ENCODE measurements around the gene HNRNPH2. TPM values are rescaled to one million over a fixed set of nuclear protein-coding genes. Genes with fewer than 3 reads are reported as not detected.

HNRNPH2 gene
- total and polyA plus RNA-seq, 11 donors, result 36.5 to 71.9 (median 56.8) TPM

- intact Hi-C loops (cut with DNase I), result loop anchor here (2.0 to 10.0 kb wide), 7 partner anchors 137 to 387 kb away; partner anchors contain the start of gene ARMCX1 (in 6 of the 10)
- H3K9me3 ChIP-seq, result no peaks in the 10 kb centered on the region
- ATAC-seq (peak in 3 of 4 donors; percentile 29 to 34 (median 34)), DNase-seq (peak in 2 of 5 donors; percentile 16 to 19)
- H3K27ac ChIP-seq, result peak overlapping the region in 10 of 12 donors; percentile 17 to 77 (median 60)
- H3K4me3 ChIP-seq, result no peak overlapping the region
- peaks cover 0 to 27% (median 23%) of the 10 kb centered on the region in 9 donors for H3K36me3 ChIP-seq
- H3K4me1 ChIP-seq, result peaks cover 0 to 43% (median 12%) of the 10 kb centered on the region in 12 donors
- TF ChIP-seq CTCF (IDR thresholded peaks at IDR 0.05), result peak; percentile 49 to 85 (median 69)
- TF ChIP-seq POLR2A (IDR thresholded peaks at IDR 0.05), result no peak
- WGBS, 4 donors, result 34 to 50% (median 38%) methylated on average over 12 of the region's 12 CpGs
- H3K27me3 ChIP-seq, result peaks cover 0 to 29% (median 0%) of the 10 kb centered on the region in 9 donors
These were observed 7.4 kb downstream of the HNRNPH2 start for GRCh38 chrX:101415180-101416145.

- Histone ChIP-seq H3K27ac (no peak overlapping the region), H3K9me3 (no peaks in the 10 kb centered on the region), H3K4me3 (no peak overlapping the region), H3K27me3 (peaks cover 0 to 29% (median 0%) of the 10 kb centered on the region in 9 donors), H3K4me1 (peaks cover 0 to 32% (median 9%) of the 10 kb centered on the region in 12 donors), H3K36me3 (peaks cover 0 to 33% (median 23%) of the 10 kb centered on the region in 9 donors)
- intact Hi-C loops (cut with DNase I), result loop anchor here (5.0 to 10.0 kb wide), 6 partner anchors 136 to 386 kb away; partner anchors contain the start of gene ARMCX1 (in 6 of the 10)
- no peak for TF ChIP-seq CTCF (IDR thresholded peaks at IDR 0.05)
- TF ChIP-seq POLR2A (IDR thresholded peaks at IDR 0.05), result no peak
- WGBS, 4 donors, result 74 to 94% (median 88%) methylated on average over 7 of the region's 7 CpGs
- ATAC-seq (no peak), DNase-seq (no peak)
These were observed 8.7 kb downstream of the HNRNPH2 start for GRCh38 chrX:101416691-101417090.

- no peak for DNase-seq
- H3K9me3 ChIP-seq, result no peaks in the 10 kb centered on the region
- intact Hi-C loops (cut with DNase I), result loop anchor here (5.0 to 10.0 kb wide), 6 partner anchors 135 to 385 kb away; partner anchors contain the start of gene ARMCX1 (in 6 of the 10)
- ATAC-seq, result no peak
- 59 to 69% (median 65%) methylated on average over 4 of the region's 4 CpGs for whole genome bisulfite sequencing, 4 donors
- peaks cover 0 to 29% (median 20%) of the 10 kb centered on the region in 9 donors for H3K36me3 ChIP-seq
- TF ChIP-seq POLR2A (IDR thresholded peaks at IDR 0.05) (no peak), CTCF (IDR thresholded peaks at IDR 0.05) (no peak)
- H3K27me3 ChIP-seq, result peaks cover 0 to 29% (median 0%) of the 10 kb centered on the region in 9 donors
- peaks cover 0 to 27% (median 7%) of the 10 kb centered on the region in 12 donors for H3K4me1 ChIP-seq
- H3K4me3 ChIP-seq, result peak overlapping the region in 3 of 12 donors; percentile 70 to 79 (median 78)
- peak overlapping the region in 7 of 12 donors; percentile 82 to 97 (median 93) for H3K27ac ChIP-seq
These were observed 9.2 kb downstream of the HNRNPH2 start for GRCh38 chrX:101417190-101417589.

All from heart left ventricle (tissue), 16 donors.